ENCODE measurements around the gene ASGR1. TPM values are rescaled to one million over a fixed set of nuclear protein-coding genes. Genes with fewer than 3 reads are reported as not detected.

Gene ASGR1
- total and polyA plus RNA-seq, 2 donors (not counting 1 experiment from before 2014, with no cell fraction given) = 0.32 to 0.43 TPM

DNA sequence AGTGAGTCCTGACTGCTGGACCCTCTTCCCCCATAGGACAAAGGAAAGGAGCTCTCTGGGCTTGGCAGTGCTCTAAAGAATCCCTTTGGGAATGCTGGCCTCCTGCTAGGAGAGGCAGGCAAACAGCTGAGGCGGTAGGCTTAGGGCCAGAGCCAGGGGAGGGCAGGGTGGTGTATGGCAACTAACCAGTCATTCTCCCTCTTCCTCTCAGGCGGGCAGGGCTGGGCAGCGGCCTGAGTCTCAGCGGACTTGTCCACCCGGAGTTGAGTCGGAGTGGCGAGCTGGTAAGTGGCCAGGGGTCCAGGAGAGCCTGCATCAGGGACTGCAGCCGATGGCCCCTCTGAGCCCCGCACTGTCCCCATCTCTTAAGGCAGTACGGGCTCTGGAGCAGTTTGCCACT, 44.9 kb upstream of the ASGR1 start:
- no peak overlapping the region for H3K4me3 ChIP-seq (ENCODE audit: control extremely low read depth in 1 of 5, extremely low read depth in 1 of 5, insufficient read depth in 1 of 5, low read depth in 2 of 5, low read length in 4 of 5)
- ChIA-PET CTCF (no interaction called here), POLR2A (interaction anchor here (0.5 to 1.1 kb wide), 2 partner anchors 10 to 14 kb away, joined by 3 to 4 read pairs; partner anchors contain the start of gene DVL2)
- DNase-seq (no peak), ATAC-seq (ENCODE audit: low read depth) (no peak)
- 97% methylated on average over 7 of the region's 10 CpGs for WGBS (ENCODE audit: insufficient coverage)
- peaks cover 0 to 62% of the 10 kb centered on the region in 2 experiments for H3K36me3 ChIP-seq (replicated peaks in 1 of 2; ENCODE audit: control extremely low read depth in 1 of 2, control insufficient read depth in 1 of 2, extremely low read depth in 1 of 2, insufficient read depth in 2 of 2, low read length in 1 of 2)
- peaks cover 12 to 19% of the 10 kb centered on the region in 2 donors for H3K4me1 ChIP-seq (ENCODE audit: control insufficient read depth in 2 of 2, insufficient read depth in 2 of 2, low read length in 2 of 2)
- no peak overlapping the region for H2AFZ ChIP-seq (ENCODE audit: insufficient read depth, low read depth, low read length, poor library complexity, severe bottlenecking)
- no peak overlapping the region for H3K4me2 ChIP-seq (replicated peaks; ENCODE audit: low read depth, low read length, poor library complexity, severe bottlenecking)
- no peaks in the 10 kb centered on the region for H4K20me1 ChIP-seq (ENCODE audit: control insufficient read depth, insufficient read depth, low read length, poor library complexity, severe bottlenecking)
- Mint-ChIP-seq H3K4me1 (peaks cover 20% of the 10 kb centered on the region), H3K27ac (no peak overlapping the region), H3K4me3 (no peak overlapping the region), H3K9me3 (ENCODE audit: insufficient read depth) (no peaks in the 10 kb centered on the region), H3K27me3 (no peaks in the 10 kb centered on the region)
- no peaks in the 10 kb centered on the region for H3K27me3 ChIP-seq (replicated peaks in 1 of 4; ENCODE audit: control extremely low read depth in 1 of 4, control insufficient read depth in 3 of 4, insufficient read depth in 4 of 4, low read length in 3 of 4)
- no peak overlapping the region for H3K9ac ChIP-seq (ENCODE audit: low read length)
- H3K9me3 ChIP-seq (ENCODE audit: control extremely low read depth in 1 of 3, control insufficient read depth in 2 of 3, insufficient read depth in 1 of 3, low read length in 2 of 3) = no peaks in the 10 kb centered on the region
- peaks cover 2% of the 10 kb centered on the region for H3K79me2 ChIP-seq (ENCODE audit: control insufficient read depth, insufficient read depth, low read length)
- intact Hi-C loops (cut with micrococcal nuclease) = no loop called here
- H3K27ac ChIP-seq (ENCODE audit: low read length in 2 of 2) = no peak overlapping the region
- no peak for TF ChIP-seq EZH2 (IDR thresholded peaks at IDR 0.05; ENCODE audit: borderline replicate concordance, insufficient read depth, low read depth, low read length, poor library complexity, severe bottlenecking)
- TF ChIP-seq, protein P1, sequence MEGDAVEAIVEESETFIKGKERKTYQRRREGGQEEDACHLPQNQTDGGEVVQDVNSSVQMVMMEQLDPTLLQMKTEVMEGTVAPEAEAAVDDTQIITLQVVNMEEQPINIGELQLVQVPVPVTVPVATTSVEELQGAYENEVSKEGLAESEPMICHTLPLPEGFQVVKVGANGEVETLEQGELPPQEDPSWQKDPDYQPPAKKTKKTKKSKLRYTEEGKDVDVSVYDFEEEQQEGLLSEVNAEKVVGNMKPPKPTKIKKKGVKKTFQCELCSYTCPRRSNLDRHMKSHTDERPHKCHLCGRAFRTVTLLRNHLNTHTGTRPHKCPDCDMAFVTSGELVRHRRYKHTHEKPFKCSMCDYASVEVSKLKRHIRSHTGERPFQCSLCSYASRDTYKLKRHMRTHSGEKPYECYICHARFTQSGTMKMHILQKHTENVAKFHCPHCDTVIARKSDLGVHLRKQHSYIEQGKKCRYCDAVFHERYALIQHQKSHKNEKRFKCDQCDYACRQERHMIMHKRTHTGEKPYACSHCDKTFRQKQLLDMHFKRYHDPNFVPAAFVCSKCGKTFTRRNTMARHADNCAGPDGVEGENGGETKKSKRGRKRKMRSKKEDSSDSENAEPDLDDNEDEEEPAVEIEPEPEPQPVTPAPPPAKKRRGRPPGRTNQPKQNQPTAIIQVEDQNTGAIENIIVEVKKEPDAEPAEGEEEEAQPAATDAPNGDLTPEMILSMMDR (IDR thresholded peaks at IDR 0.05) = no peak

DNA sequence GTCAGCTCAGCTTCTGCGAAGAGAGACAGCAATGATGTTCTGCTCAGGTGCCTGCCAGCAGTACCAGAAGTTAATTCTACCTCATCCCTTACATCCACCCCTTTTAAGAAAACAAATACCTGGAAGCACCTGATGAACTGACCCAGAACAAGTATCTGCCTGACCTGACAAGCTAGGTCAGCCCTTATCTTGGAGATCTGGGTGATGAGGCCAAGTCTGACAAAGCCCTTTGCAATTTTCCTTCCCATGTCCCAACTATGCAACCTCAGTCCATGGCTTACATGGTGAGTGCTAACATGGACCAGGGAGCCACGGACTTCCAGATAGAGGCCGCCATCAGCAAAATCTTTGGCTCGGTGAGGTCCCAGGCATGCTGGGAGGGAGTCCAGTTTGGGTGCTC, 44.2 kb upstream of the ASGR1 start:
- intact Hi-C loops (cut with micrococcal nuclease) = no loop called here
- peaks cover 7% of the 10 kb centered on the region for H3K79me2 ChIP-seq (ENCODE audit: control insufficient read depth, insufficient read depth, low read length)
- no peak overlapping the region for H3K27ac Mint-ChIP-seq
- H3K36me3 ChIP-seq (replicated peaks in 1 of 2; ENCODE audit: control extremely low read depth in 1 of 2, control insufficient read depth in 1 of 2, extremely low read depth in 1 of 2, insufficient read depth in 2 of 2, low read length in 1 of 2) = peaks cover 0 to 55% of the 10 kb centered on the region in 2 experiments
- 92% methylated on average over 4 of the region's 4 CpGs for WGBS (ENCODE audit: insufficient coverage)
- H3K9ac ChIP-seq (ENCODE audit: low read length) = no peak overlapping the region
- peaks cover 26% of the 10 kb centered on the region for H3K4me1 Mint-ChIP-seq
- H3K27me3 Mint-ChIP-seq = no peaks in the 10 kb centered on the region
- DNase-seq (no peak), ATAC-seq (ENCODE audit: low read depth) (no peak)
- ChIA-PET CTCF (no interaction called here), POLR2A (interaction anchor here (0.5 to 1.1 kb wide), 2 partner anchors 11 to 15 kb away, joined by 3 to 4 read pairs; partner anchors contain the start of gene DVL2)
- no peaks in the 10 kb centered on the region for H3K27me3 ChIP-seq (replicated peaks in 1 of 4; ENCODE audit: control extremely low read depth in 1 of 4, control insufficient read depth in 3 of 4, insufficient read depth in 4 of 4, low read length in 3 of 4)
- H3K4me3 Mint-ChIP-seq = no peak overlapping the region
- H3K4me3 ChIP-seq (ENCODE audit: control extremely low read depth in 1 of 5, extremely low read depth in 1 of 5, insufficient read depth in 1 of 5, low read depth in 2 of 5, low read length in 4 of 5) = no peak overlapping the region
- no peak overlapping the region for H2AFZ ChIP-seq (ENCODE audit: insufficient read depth, low read depth, low read length, poor library complexity, severe bottlenecking)
- H3K4me2 ChIP-seq (replicated peaks; ENCODE audit: low read depth, low read length, poor library complexity, severe bottlenecking) = no peak overlapping the region
- peaks cover 14 to 23% of the 10 kb centered on the region in 2 donors for H3K4me1 ChIP-seq (ENCODE audit: control insufficient read depth in 2 of 2, insufficient read depth in 2 of 2, low read length in 2 of 2)
- H4K20me1 ChIP-seq (ENCODE audit: control insufficient read depth, insufficient read depth, low read length, poor library complexity, severe bottlenecking) = no peaks in the 10 kb centered on the region
- TF ChIP-seq, protein P1 (IDR thresholded peaks at IDR 0.05) = no peak
- TF ChIP-seq EZH2 (IDR thresholded peaks at IDR 0.05; ENCODE audit: borderline replicate concordance, insufficient read depth, low read depth, low read length, poor library complexity, severe bottlenecking) = no peak
- no peak overlapping the region for H3K27ac ChIP-seq (ENCODE audit: low read length in 2 of 2)
- no peaks in the 10 kb centered on the region for H3K9me3 Mint-ChIP-seq (ENCODE audit: insufficient read depth)
- no peaks in the 10 kb centered on the region for H3K9me3 ChIP-seq (ENCODE audit: control extremely low read depth in 1 of 3, control insufficient read depth in 2 of 3, insufficient read depth in 1 of 3, low read length in 2 of 3)
